ENCODE measurements around the gene SMIM35.

The SMIM35 gene

DNA sequence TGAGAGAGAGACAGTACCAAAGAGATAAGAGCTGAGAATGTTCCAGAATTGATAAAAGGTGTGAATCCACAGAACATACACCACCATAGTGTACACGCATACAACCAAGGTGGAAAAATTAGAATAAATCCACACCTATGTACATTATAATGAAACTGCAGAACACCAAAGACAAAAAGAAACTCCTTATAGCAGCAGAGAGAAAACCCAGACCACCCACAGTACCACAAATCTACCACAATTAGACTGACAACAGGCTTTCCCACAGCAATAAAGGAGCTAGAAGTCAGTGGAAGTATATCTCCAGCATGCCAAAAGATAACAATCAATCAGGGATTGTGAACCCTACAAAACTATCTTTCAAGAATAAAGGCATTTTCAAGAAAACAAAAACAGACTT lies 34.0 kb upstream of the SMIM35 start:
- Histone ChIP-seq H3K27me3 (ENCODE audit: insufficient read depth, low read length) (peaks cover 11% of the 10 kb centered on the region), H3K4me3 (ENCODE audit: low read length) (no peak overlapping the region), H3K9me3 (ENCODE audit: low read length) (no peaks in the 10 kb centered on the region), H2AFZ (ENCODE audit: low read depth, low read length) (no peak overlapping the region), H3K36me3 (ENCODE audit: insufficient read depth, low read length) (no peaks in the 10 kb centered on the region), H3K4me1 (ENCODE audit: insufficient read depth, low read length) (no peaks in the 10 kb centered on the region)

DNA sequence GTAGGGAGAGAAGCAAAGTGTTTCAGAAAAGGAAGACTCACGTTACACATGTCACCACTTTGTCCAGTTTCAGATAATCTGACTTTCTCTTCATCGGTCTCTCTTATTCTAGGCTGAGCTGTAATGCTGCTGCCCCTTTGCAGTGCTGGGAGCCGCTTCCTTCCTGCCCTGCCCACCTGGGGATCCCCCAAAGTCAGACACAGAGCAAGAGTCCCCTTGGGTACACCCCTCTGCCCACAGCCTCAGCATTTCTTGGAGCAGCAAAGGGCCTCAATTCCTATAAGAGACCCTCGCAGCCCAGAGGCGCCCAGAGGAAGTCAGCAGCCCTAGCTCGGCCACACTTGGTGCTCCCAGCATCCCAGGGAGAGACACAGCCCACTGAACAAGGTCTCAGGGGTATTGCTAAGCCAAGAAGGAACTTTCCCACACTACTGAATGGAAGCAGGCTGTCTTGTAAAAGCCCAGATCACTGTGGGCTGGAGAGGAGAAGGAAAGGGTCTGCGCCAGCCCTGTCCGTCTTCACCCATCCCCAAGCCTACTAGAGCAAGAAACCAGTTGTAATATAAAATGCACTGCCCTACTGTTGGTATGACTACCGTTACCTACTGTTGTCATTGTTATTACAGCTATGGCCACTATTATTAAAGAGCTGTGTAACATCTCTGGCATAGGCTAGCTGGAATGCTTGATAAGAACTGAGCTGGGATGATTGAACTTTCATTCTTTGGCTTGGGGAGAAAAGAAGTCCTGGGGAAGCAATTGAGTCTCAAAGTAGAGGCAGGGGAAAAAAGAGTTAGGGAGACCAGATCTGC lies 31.2 kb upstream of the SMIM35 start:
- no peaks in the 10 kb centered on the region for H3K4me1 ChIP-seq (ENCODE audit: insufficient read depth, low read length)
- no peaks in the 10 kb centered on the region for H3K36me3 ChIP-seq (ENCODE audit: insufficient read depth, low read length)
- no peak overlapping the region for H3K4me3 ChIP-seq (ENCODE audit: low read length)
- peaks cover 9% of the 10 kb centered on the region for H3K27me3 ChIP-seq (ENCODE audit: insufficient read depth, low read length)
- H2AFZ ChIP-seq (ENCODE audit: low read depth, low read length) = no peak overlapping the region
- no peaks in the 10 kb centered on the region for H3K9me3 ChIP-seq (ENCODE audit: low read length)

DNA sequence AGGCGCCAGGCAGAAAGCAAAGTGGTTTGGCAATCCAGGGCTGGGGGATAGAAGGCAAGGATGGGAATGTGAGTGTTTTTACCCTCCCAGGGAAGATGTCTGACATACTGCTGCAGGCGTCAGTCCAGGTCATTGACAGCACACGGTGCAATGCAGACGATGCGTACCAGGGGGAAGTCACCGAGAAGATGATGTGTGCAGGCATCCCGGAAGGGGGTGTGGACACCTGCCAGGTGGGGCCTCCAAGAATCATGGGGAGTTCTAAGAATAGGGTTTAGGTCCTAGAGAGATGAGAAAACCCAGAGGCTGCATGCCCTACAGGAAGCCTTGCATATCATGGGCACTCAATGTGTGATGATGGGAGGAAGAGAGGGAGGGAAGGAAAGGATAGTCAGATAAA lies 28.3 kb upstream of the SMIM35 start:
- Histone ChIP-seq H3K4me1 (ENCODE audit: insufficient read depth, low read length) (no peaks in the 10 kb centered on the region), H3K27me3 (ENCODE audit: insufficient read depth, low read length) (peaks cover 3% of the 10 kb centered on the region), H3K4me3 (ENCODE audit: low read length) (no peak overlapping the region), H2AFZ (ENCODE audit: low read depth, low read length) (no peak overlapping the region), H3K36me3 (ENCODE audit: insufficient read depth, low read length) (no peaks in the 10 kb centered on the region), H3K9me3 (ENCODE audit: low read length) (no peaks in the 10 kb centered on the region)

DNA sequence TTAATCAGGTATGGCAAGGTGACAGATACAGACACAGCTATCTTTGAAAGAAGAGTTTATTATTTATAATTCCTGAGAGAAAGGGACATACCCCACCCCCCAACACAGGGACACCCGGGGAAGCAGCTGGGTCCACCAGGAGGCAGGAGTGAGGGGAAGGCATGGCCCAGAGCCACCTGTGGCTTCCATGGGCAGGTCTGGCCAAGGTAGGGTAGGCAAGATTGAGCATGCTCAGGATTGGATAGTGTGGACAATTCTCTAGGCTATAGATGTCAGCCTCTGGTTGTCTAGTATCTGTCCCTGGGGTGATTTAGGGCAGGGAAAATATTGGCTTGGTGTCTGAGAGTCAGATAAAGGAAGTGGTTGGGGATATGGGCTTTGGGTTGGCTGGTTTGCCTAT lies 27.5 kb upstream of the SMIM35 start:
- no peaks in the 10 kb centered on the region for H3K4me1 ChIP-seq (ENCODE audit: insufficient read depth, low read length)
- no peak overlapping the region for H2AFZ ChIP-seq (ENCODE audit: low read depth, low read length)
- H3K4me3 ChIP-seq (ENCODE audit: low read length) = no peak overlapping the region
- no peaks in the 10 kb centered on the region for H3K9me3 ChIP-seq (ENCODE audit: low read length)
- peaks cover 6% of the 10 kb centered on the region for H3K27me3 ChIP-seq (ENCODE audit: insufficient read depth, low read length)
- H3K36me3 ChIP-seq (ENCODE audit: insufficient read depth, low read length) = no peaks in the 10 kb centered on the region

DNA sequence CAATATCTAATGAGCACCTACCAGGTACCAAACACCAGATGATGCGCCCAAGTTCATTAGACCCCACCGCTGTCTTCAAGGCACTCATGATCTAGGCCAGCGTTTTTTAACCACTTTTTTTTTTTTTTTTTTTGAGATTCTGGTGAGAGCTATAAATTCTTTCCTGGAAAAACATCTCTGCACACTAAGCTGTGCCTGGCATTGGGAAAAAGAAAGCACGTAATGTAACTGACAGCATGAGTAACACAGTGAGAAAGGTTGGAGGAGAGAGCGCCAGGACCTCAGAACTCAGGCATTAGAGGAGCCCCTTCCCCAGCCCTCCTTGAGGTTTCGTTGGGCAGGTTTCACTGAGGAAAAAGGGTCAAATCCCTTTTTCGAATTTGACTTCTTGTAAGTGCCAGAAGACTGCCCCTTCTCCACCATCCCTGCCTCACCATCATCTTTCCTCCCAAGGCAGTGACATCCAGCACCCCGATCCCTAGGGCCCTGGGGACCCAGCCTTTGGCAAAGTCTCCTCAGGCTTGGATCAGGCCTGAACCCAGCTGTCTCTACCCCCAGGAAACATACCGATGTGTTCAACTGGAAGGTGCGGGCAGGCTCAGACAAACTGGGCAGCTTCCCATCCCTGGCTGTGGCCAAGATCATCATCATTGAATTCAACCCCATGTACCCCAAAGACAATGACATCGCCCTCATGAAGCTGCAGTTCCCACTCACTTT lies 26.1 kb upstream of the SMIM35 start:
- peaks cover 5% of the 10 kb centered on the region for H3K27me3 ChIP-seq (ENCODE audit: insufficient read depth, low read length)
- H3K4me3 ChIP-seq (ENCODE audit: low read length) = no peak overlapping the region
- H2AFZ ChIP-seq (ENCODE audit: low read depth, low read length) = no peak overlapping the region
- H3K4me1 ChIP-seq (ENCODE audit: insufficient read depth, low read length) = no peaks in the 10 kb centered on the region
- H3K36me3 ChIP-seq (ENCODE audit: insufficient read depth, low read length) = no peaks in the 10 kb centered on the region
- H3K9me3 ChIP-seq (ENCODE audit: low read length) = no peaks in the 10 kb centered on the region

DNA sequence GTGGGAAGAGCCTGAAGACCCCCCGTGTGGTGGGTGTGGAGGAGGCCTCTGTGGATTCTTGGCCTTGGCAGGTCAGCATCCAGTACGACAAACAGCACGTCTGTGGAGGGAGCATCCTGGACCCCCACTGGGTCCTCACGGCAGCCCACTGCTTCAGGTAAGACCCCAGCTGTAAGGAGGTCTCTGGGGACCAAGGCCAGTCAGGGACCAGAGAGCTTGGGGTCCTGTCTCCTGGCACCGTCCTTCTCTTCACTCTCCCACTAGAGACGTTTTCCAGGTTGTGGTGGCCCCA lies 24.9 kb upstream of the SMIM35 start:
- no peaks in the 10 kb centered on the region for H3K4me1 ChIP-seq (ENCODE audit: insufficient read depth, low read length)
- H2AFZ ChIP-seq (ENCODE audit: low read depth, low read length) = no peak overlapping the region
- H3K4me3 ChIP-seq (ENCODE audit: low read length) = no peak overlapping the region
- peaks cover 9% of the 10 kb centered on the region for H3K27me3 ChIP-seq (ENCODE audit: insufficient read depth, low read length)
- no peaks in the 10 kb centered on the region for H3K36me3 ChIP-seq (ENCODE audit: insufficient read depth, low read length)
- H3K9me3 ChIP-seq (ENCODE audit: low read length) = no peaks in the 10 kb centered on the region

DNA sequence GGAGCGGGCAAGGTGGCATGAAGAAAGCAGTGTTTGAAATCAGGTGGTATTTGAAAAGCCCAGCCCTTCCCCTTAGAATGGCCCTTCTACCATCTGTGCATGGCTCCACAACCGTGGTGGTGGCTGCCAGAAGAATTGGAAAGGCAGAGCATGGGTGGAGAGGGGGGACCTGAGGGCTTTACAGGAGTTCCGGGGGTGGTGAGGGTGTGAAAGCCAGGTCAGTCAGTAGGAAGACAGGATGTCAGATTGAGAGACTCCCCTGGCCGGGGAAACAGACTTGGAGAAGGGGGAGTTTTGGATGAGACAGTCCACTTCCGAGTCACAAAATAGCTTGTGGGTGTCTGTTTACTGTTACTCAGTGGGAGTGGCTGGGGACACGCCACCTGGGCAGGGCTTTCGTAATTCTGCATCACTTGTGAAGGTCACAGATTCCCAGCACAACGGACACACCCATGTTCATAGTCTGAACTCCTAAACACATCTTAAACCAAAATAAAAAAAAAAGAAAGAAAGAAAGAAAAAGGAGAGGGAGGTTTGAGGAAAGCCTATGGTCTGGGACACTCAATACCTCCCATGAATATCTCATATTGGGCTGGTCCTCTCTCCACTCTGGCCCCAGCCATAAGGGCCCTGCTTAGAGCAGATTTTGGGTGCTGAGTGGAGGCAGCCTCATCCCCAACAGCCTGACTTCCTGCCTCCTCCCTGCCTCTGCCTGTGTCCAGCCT lies 24.4 kb upstream of the SMIM35 start:
- Histone ChIP-seq H3K36me3 (ENCODE audit: insufficient read depth, low read length) (no peaks in the 10 kb centered on the region), H3K9me3 (ENCODE audit: low read length) (no peaks in the 10 kb centered on the region), H3K4me1 (ENCODE audit: insufficient read depth, low read length) (no peaks in the 10 kb centered on the region), H3K4me3 (ENCODE audit: low read length) (no peak overlapping the region), H2AFZ (ENCODE audit: low read depth, low read length) (no peak overlapping the region), H3K27me3 (ENCODE audit: insufficient read depth, low read length) (peaks cover 9% of the 10 kb centered on the region)

DNA sequence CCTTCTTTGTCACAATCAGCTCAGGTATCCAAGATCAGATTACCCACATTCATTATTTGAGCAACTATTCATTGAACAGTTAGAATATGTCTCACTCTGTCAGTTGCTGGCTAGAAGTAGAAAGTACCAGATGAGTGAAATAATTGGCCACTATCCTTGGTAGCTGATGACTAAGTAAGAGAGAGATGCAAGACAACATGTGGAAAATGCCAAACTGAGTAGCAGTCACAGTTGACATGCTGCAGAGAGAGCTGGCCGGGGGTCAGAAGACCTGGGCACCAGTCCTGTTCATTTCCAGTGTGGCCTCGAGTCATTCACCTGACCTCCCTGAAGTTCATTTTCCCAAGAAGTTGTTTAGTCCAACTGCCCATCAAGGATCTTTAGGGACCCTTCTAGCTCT lies 22.5 kb upstream of the SMIM35 start:
- Histone ChIP-seq H2AFZ (ENCODE audit: low read depth, low read length) (no peak overlapping the region), H3K9me3 (ENCODE audit: low read length) (no peaks in the 10 kb centered on the region), H3K4me1 (ENCODE audit: insufficient read depth, low read length) (no peaks in the 10 kb centered on the region), H3K27me3 (ENCODE audit: insufficient read depth, low read length) (peaks cover 9% of the 10 kb centered on the region), H3K36me3 (ENCODE audit: insufficient read depth, low read length) (no peaks in the 10 kb centered on the region), H3K4me3 (ENCODE audit: low read length) (no peak overlapping the region)

DNA sequence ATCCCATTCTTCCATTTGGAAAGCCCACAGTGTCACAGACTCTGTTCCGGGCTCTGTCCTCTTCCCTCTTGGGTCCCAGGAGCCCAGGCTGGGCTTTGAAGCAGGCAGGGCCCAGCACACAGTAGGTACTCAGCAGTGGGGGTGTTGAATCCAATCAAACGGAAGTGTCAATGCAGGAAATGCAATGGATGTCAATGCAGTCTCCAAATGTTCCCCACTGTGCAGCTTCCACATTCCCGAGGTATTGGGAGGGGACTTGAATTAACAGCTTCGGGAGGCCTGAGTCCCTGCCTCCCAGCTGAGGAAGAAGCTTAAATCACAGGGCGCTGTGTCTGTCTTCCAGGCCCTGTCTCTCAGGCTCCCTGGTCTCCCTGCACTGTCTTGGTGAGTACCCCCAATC lies 21.8 kb upstream of the SMIM35 start:
- Histone ChIP-seq H3K4me3 (ENCODE audit: low read length) (no peak overlapping the region), H2AFZ (ENCODE audit: low read depth, low read length) (no peak overlapping the region), H3K36me3 (ENCODE audit: insufficient read depth, low read length) (no peaks in the 10 kb centered on the region), H3K4me1 (ENCODE audit: insufficient read depth, low read length) (no peaks in the 10 kb centered on the region), H3K9me3 (ENCODE audit: low read length) (no peaks in the 10 kb centered on the region), H3K27me3 (ENCODE audit: insufficient read depth, low read length) (peaks cover 9% of the 10 kb centered on the region)

DNA sequence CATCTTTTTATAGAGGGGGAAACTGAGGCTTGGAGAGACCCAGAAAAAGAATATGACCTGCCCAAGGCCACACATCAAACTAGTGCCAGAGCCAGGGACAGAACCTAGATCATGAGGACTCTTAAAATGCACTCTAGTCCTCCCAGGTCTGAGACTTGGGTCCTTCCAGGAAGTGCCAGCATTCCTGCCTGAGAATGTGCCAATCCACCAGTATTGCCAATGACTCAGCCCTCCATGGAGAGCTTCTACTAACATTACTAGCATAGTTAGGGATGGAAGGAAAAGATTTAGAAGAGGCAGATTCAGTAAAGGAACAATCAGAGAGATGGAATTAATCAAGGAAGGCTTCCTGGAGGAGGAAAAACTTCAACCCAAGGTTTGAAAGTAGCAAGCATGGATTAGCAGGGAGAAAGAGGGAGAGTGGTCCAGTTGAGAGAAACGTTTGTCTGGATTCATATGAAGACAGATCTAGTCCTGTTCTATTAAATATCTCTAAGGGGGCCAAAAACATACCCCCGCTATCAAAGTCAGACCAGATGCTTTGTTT lies 20.1 kb upstream of the SMIM35 start:
- Histone ChIP-seq H3K4me1 (ENCODE audit: insufficient read depth, low read length) (no peaks in the 10 kb centered on the region), H3K27me3 (ENCODE audit: insufficient read depth, low read length) (peaks cover 9% of the 10 kb centered on the region), H3K36me3 (ENCODE audit: insufficient read depth, low read length) (no peaks in the 10 kb centered on the region), H2AFZ (ENCODE audit: low read depth, low read length) (no peak overlapping the region), H3K4me3 (ENCODE audit: low read length) (no peak overlapping the region), H3K9me3 (ENCODE audit: low read length) (no peaks in the 10 kb centered on the region)

DNA sequence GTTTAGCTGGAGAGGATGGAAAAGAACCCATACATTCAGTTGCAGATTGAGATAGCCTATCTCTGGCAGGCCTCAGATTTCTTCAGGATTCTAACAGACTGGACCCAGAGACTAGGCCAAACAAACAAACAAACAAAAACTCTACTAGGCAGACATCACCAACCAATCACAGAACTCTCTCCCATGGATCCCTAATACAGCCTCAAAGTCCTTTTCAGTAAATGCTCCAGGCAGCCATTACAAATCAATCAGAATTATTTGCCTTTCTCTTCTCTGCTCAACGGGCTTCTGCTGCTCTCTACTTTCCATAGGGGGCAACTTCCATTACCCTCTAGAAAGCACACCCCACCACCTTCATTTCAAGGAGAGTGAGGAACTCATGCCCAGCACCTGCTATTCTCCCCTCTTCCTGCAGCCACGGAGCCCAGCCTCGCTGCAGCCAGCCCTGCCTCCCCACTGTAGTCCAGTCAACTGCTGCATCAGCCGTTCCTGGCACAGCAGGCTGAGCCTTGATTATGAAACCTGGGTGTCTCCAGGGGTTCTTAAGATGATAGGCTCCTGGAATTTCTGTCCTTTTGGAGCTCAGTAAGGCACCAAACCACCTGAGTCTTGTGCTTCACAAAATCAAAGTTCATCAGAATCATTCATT lies 19.0 kb upstream of the SMIM35 start:
- Histone ChIP-seq H3K4me3 (ENCODE audit: low read length) (no peak overlapping the region), H3K27me3 (ENCODE audit: insufficient read depth, low read length) (peaks cover 9% of the 10 kb centered on the region), H3K4me1 (ENCODE audit: insufficient read depth, low read length) (no peaks in the 10 kb centered on the region), H3K36me3 (ENCODE audit: insufficient read depth, low read length) (no peaks in the 10 kb centered on the region), H3K9me3 (ENCODE audit: low read length) (no peaks in the 10 kb centered on the region), H2AFZ (ENCODE audit: low read depth, low read length) (no peak overlapping the region)

DNA sequence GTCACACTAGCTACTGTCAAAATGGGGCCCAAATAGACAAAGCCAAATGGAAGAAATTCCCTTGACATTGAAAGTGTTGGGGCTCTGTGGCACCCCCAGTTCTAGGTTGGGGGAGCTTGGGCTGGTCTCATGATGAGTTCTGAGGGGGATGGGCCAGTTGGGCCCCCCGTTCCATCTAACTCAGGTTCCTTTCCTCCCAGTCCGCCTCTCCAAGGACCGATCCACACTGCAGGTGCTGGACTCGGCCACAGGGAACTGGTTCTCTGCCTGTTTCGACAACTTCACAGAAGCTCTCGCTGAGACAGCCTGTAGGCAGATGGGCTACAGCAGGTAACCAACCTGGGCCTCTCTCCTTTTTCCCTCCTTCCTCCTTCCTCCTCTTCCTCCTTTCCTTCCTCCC lies 17.7 kb upstream of the SMIM35 start:
- Histone ChIP-seq H3K36me3 (ENCODE audit: insufficient read depth, low read length) (no peaks in the 10 kb centered on the region), H3K9me3 (ENCODE audit: low read length) (no peaks in the 10 kb centered on the region), H3K27me3 (ENCODE audit: insufficient read depth, low read length) (peaks cover 13% of the 10 kb centered on the region), H2AFZ (ENCODE audit: low read depth, low read length) (no peak overlapping the region), H3K4me3 (ENCODE audit: low read length) (no peak overlapping the region), H3K4me1 (ENCODE audit: insufficient read depth, low read length) (no peaks in the 10 kb centered on the region)
